GM21723 (cell line): ENCODE data around the gene UTF1.

Source experiments
- ATAC-seq: cut with Tn5 transposase; IDR thresholded peaks from one replicate; pipeline ENCODE4 v1.9.1; 2021; ENCODE audit warnings: mild to moderate bottlenecking, moderate library complexity; ENCODE audit not compliant: unreplicated experiment

The UTF1 gene

DNA sequence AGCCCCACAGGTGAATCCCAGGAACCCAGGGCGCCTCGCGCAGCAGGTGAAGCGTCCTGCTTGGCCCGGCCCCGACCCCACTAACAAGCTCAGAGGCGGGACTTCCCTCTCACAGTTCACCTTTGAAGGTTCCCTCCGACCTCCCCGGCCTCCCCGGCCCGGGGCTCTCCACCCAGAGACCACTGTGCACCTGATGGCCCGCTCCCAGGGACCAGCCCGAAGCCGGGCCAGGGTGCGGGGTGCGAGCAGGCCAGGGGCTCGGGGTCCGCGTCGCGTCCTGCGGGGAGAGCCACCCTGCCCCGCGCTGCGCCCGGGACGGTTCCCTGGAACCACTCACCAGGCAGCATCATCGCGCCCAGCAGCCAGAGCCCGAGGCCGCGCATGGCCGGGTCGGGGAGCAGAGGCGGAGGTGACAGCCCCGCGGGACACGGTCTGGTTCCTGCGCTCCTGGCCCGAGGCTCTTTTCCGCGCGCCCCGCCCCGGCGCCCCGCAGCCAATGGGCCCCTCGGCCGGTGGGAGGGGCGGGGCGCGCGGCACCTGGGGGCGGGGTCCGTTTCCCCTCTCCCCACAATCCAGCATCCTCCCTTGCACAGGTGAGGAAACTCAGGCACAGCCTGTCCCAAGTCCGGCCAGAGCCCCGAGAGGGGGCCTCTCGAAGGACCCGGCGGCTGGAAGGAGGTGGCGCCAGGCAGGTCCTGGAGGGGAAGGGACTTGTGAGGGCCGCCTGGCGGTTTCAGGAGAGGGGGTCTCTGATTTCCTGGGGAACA is 46.6 kb downstream of the UTF1 start, which contains the start of gene ADAM8:
Gene ADAM8, minus strand, starts transcription at position 434 of the 767 bp plus-strand sequence. Its CDS starts 51 bp downstream, at position 383.
- peak; percentile 47 for ATAC-seq

DNA sequence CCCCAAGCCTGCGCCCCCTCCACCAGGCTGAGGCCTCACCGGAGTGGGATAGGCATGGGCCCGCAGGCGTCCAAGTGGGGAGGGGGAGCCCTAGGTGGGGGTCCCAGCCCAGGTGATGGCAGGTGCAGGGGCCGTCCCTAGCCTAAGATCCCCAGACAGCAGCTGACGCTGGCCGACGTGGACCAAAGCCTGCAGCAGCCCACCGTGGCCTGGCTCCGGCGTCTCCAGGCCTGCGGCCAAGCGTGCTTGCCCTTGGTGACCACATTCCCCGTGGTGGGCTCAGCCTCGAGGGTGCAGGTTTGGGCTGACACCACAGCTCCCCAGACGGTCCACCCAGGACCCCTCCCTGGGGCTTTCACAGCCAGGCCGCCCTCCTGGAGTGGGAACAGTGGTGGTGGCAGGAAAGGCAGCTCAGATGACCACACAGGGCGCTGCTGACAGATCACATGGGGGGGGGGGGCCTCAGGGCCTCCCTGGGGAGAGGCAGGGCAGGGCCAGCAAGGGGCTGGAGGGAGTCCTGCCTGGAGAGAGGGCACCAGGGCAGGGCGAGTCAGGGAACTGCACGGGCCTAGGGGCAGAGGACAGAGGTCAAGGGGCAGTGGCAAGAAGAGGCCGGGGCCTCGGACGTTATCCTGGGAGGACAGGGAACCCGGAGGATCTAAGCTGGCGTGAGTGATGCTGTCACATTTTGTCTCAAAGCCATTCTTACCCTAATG is 47.4 kb downstream of the UTF1 start:
- no peak for ATAC-seq

DNA sequence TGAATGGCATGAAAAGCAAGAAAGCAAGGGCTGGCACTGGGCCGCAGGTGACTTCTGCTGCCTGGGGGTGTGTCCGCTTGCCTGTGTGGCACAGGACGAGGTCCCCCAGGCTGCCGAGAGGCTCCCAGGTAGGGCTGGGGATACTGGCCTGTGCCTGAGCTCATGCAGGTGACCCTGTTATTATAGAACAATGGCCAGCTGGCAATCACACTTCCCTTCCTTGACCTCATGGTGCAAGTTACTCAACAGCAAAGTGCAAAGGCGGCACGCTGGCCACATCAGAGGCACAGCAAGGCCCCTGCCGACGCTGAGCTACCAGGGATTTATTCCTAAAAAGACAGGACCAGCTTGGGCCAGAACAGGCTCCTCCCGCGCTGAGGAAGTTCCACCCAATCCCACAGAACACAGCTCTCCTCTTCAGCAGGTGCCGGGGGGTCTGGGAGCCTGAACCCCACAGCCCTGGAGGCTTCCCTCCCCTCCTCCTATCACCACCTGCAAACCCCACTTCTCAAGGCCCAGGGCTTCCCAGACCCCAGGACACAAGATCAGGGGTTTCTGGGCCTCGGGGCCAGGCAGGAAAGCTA is 48.1 kb downstream of the UTF1 start:
- ATAC-seq, result no peak

DNA sequence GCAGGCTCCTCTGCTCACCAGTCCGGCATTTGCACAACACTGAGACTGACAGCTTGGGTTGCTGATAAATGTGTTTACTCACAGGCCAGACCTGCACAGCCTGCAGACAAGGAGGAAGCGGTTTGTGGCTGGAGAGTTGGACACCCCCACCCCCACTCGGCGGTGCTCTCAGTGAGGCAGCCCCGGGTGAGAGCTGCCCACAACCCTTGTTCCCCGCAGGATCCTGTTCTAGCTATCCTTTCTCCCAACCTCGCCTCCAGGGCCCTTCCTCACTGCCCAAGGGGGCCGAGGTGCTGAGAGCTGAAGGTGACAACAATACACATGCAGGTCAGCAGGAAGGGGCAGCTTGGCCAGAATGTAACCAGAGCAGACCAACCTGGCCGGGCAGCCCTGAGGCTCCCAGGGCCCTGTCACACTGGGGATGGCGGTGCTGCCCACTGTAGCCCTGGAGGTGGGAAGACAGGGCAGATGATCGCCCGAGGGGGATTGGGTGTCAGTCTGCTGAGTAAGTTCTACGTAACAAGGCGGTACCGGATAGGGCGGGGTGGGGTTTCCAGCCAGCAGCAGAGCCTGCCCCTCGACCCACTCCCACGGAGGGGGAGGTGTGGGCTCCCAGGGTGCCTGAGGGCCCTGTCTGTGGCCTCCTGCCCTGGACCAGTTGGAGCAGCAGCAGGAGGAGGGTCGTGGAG is 48.7 kb downstream of the UTF1 start:
- peak; percentile 40 for ATAC-seq

DNA sequence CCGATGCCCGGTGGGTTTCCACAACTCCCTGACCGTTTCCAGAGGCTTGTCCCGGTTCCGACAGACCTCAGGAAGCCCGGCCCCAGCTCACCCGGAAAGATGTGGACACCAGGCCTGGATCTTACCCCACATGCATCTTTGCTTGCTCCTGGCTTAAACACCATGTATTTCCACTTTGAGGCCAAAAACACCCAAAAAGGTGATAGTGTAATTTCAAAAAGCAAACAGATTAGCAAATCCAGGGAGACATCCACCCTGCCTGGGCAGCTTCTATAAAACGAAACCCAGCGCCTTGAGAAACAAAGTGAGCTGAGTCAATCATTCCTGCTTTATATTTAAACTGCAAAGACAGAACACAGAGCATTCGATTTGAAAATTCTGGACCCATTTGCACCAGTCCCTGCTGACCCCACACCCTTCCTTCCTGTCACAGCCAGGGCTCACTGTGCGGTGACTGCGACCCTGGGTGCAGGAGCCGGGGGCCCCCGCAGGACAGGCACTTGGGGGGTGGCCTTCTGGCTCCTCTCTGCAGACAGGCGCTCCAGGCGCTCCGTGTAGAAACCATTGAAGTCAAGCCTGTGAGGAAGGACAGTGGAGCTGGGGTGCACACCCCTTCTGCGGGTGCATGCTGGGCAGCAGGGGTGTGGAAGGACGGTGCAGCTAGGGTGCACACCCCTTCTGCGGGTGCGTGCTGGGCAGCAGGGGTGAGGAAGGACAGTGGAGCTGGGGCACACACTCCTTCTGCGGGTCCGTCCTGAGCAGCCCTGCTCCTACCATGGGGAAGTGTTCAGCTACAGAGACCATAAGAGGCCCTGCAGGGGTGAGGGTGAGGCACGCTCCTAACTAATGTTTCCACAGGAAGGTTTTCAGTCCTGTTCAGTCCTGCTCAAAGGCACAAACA is 49.6 kb downstream of the UTF1 start:
- ATAC-seq, result no peak

DNA sequence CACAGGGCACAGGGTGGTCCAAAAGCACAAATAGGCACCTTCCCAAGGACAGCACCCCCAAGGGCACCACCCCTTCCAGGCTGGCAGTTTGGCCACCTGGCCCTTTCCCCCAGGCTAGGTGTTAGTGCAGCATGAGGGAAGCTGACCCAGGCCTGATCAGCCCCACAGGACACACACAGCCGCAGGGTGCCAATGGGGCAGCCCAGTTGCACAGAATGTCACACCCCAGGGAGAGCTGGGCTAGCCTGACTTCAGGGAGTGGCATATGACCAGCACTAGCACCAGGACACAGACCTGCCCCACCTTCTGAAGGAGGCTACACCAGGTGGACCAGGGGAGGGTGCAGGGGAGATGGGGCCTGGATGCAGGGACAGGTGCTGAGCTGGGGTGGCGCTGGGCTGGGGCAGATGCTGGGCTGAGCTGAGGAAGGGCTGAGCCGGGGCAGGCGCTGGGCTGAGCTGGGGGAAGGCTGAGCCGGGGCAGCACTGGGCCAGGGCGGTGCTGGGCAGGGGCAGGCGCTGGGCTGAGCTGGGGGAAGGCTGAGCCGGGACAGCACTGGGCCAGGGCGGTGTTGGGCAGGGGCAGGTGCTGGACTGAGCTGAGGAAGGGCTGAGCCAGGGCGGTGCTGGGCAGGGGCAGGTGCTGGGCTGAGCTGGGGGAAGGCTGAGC is 50.5 kb downstream of the UTF1 start:
- no peak for ATAC-seq

DNA sequence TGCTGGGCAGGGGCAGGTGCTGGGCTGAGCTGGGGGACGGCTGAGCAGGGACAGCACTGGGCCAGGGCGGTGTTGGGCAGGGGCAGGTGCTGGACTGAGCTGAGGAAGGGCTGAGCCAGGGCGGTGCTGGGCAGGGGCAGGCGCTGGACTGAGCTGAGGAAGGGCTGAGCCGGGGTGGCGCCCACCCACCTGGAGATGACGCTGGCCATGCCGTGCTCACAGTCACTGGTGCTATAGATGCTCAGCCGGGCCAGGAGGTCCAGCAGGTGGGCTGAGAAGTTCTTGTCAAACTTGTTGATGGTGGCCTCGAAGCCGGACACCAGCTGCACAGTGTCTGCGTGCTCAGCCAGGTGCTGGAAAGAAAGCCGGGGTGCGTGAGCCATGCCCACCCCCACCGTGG is 51.1 kb downstream of the UTF1 start:
- no peak for ATAC-seq
